SK-N-SH treated with all-trans-retinoic acid at 6 μM for 48 hours (cell line): Measurements from ENCODE around the gene ALG13.

ENCODE experiments used
- ATAC-seq: fragments of 200-7000 bp; cut with Tn5 transposase; 3 replicates; pipeline ENCODE4 v1.9.1; 2020; ENCODE audit warnings: mild to moderate bottlenecking, moderate library complexity
- ARNTL ChIP-seq: fragments of 450-650 bp; formaldehyde crosslinking; IDR thresholded peaks from 2 replicates; pipeline ENCODE4 v1.5.0; 2020; ENCODE audit warnings: low read depth, mild to moderate bottlenecking, moderate library complexity, borderline replicate concordance
- CREB5 ChIP-seq: fragments of 250-450 bp; sonication (Bioruptor Pico); IDR thresholded peaks from 2 replicates; pipeline ENCODE4 v1.5.1; 2020; ENCODE audit warnings: low read depth, mild to moderate bottlenecking, moderate library complexity
- CSDC2 ChIP-seq: fragments of 250-450 bp; sonication (Bioruptor Pico); IDR thresholded peaks from 2 replicates; pipeline ENCODE4 v1.5.0; 2020; ENCODE audit warnings: mild to moderate bottlenecking, moderate library complexity
- ESRRG ChIP-seq: fragments of 250-450 bp; sonication (Bioruptor Pico); IDR thresholded peaks from 2 replicates; pipeline ENCODE4 v1.6.1; 2021; ENCODE audit warnings: mild to moderate bottlenecking
- GLIS3 ChIP-seq: fragments of 250-450 bp; sonication (Bioruptor Pico); IDR thresholded peaks from 2 replicates; pipeline ENCODE4 v1.5.0; 2020; ENCODE audit warnings: mild to moderate bottlenecking, moderate library complexity
- ISL1 ChIP-seq: fragments of 250-450 bp; sonication (Bioruptor Pico); IDR thresholded peaks from 2 replicates; pipeline ENCODE4 v2.1.2; 2022; ENCODE audit warnings: mild to moderate bottlenecking, moderate library complexity
- OSR1 ChIP-seq: fragments of 250-450 bp; sonication (Bioruptor Pico); IDR thresholded peaks from 2 replicates; pipeline ENCODE4 v1.8.0; 2022; ENCODE audit warnings: moderate library complexity, mild to moderate bottlenecking, inconsistent platforms
- PPARA ChIP-seq: fragments of 250-450 bp; sonication (Bioruptor Pico); IDR thresholded peaks from 2 replicates; pipeline ENCODE4 v1.5.0; 2020; ENCODE audit warnings: mild to moderate bottlenecking, borderline replicate concordance
- RARB ChIP-seq: fragments of 250-450 bp; sonication (Bioruptor Pico); IDR thresholded peaks from 2 replicates; pipeline ENCODE4 v1.8.0; 2021; ENCODE audit warnings: mild to moderate bottlenecking, moderate library complexity
- SNAI2 ChIP-seq: fragments of 250-450 bp; sonication (Bioruptor Pico); IDR thresholded peaks from 2 replicates; pipeline ENCODE4 v1.5.0; 2020; ENCODE audit warnings: mild to moderate bottlenecking, moderate library complexity
- TCF4 ChIP-seq: fragments of 250-450 bp; sonication (Bioruptor Pico); IDR thresholded peaks from 2 replicates; pipeline ENCODE4 v1.8.0; 2021; ENCODE audit warnings: mild to moderate bottlenecking, moderate library complexity, borderline replicate concordance
- TOX ChIP-seq: fragments of 250-450 bp; sonication (Bioruptor Pico); IDR thresholded peaks from 2 replicates; pipeline ENCODE4 v1.8.0; 2021; ENCODE audit warnings: mild to moderate bottlenecking, moderate library complexity, borderline replicate concordance
- TSHZ2 ChIP-seq: fragments of 250-450 bp; sonication (Bioruptor Pico); IDR thresholded peaks from 2 replicates; pipeline ENCODE4 v1.5.0; 2020; ENCODE audit warnings: mild to moderate bottlenecking, moderate library complexity
- ZC3H10 ChIP-seq: fragments of 250-450 bp; sonication (Bioruptor Pico); IDR thresholded peaks from 2 replicates; pipeline ENCODE4 v1.5.1; 2021; ENCODE audit warnings: mild to moderate bottlenecking, moderate library complexity
- ZFP3 ChIP-seq: fragments of 250-450 bp; sonication (Bioruptor Pico); IDR thresholded peaks from 2 replicates; pipeline ENCODE4 v1.5.0; 2020; ENCODE audit warnings: mild to moderate bottlenecking, moderate library complexity
- ZFP30 ChIP-seq: fragments of 450-650 bp; formaldehyde crosslinking; IDR thresholded peaks from 2 replicates; pipeline ENCODE4 v1.5.0; 2022; ENCODE audit warnings: mild to moderate bottlenecking, moderate library complexity
- ZNF565 ChIP-seq: fragments of 450-650 bp; formaldehyde crosslinking; conservative IDR thresholded peaks from 2 replicates; pipeline ENCODE4 v1.5.0; 2020; ENCODE audit warnings: low read depth, mild to moderate bottlenecking, moderate library complexity
- ZNF70 ChIP-seq: fragments of 450-650 bp; formaldehyde crosslinking; IDR thresholded peaks from 2 replicates; pipeline ENCODE4 v1.5.0; 2020; ENCODE audit warnings: mild to moderate bottlenecking, moderate library complexity
- ZNF8 ChIP-seq: fragments of 450-650 bp; formaldehyde crosslinking; IDR thresholded peaks from 2 replicates; pipeline ENCODE4 v1.5.0; 2020; ENCODE audit warnings: mild to moderate bottlenecking, moderate library complexity
- TF ChIP-seq, protein P1 (sequence below): fragments of 250-450 bp; sonication (Bioruptor Pico); IDR thresholded peaks from 2 replicates; pipeline ENCODE4 v1.5.1; 2021; ENCODE audit warnings: mild to moderate bottlenecking, moderate library complexity
- TF ChIP-seq, protein P2 (sequence below): fragments of 250-450 bp; sonication (Bioruptor Pico); IDR thresholded peaks from 2 replicates; pipeline ENCODE4 v1.8.0; 2020; ENCODE audit warnings: mild to moderate bottlenecking, moderate library complexity, borderline replicate concordance

ALG13 gene

DNA sequence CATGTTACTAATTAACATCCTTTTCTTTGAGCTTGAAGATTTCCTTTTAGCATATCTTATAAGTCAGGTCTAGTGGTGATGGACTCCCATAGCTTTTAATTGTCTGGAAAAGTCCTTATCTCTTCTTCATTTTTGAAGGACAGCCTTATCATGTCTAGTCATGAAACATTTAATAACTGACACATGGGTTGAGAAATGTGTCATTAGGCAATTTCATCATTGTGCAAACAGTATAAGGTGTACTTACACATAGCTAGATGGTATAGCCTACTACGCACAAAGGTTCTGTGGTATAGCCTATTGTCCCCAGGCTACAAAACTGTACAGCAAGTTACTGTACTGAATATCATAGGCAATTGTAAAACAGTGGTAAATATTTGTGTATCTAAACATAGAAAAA, 34.5 kb upstream of the ALG13 start (continued):
- TF ChIP-seq ESRRG (CRISPR knock-in tag): no peak

GRCh38 chrX:111648802-111649201, 32.2 kb upstream of the ALG13 start:
- ATAC-seq: no peak
- TF ChIP-seq GLIS3 (CRISPR knock-in tag) (no peak), TOX (CRISPR knock-in tag) (no peak), ARNTL (CRISPR knock-in tag) (no peak), TSHZ2 (CRISPR knock-in tag) (no peak), ISL1 (no peak), TCF4 (no peak)

- TF ChIP-seq SNAI2 (CRISPR knock-in tag) (no peak), TOX (CRISPR knock-in tag) (no peak), OSR1 (CRISPR knock-in tag) (no peak), ISL1 (no peak), ZC3H10 (CRISPR knock-in tag) (no peak), PPARA (CRISPR knock-in tag) (no peak), RARB (no peak), ARNTL (CRISPR knock-in tag) (no peak)
- TF ChIP-seq, protein P1, sequence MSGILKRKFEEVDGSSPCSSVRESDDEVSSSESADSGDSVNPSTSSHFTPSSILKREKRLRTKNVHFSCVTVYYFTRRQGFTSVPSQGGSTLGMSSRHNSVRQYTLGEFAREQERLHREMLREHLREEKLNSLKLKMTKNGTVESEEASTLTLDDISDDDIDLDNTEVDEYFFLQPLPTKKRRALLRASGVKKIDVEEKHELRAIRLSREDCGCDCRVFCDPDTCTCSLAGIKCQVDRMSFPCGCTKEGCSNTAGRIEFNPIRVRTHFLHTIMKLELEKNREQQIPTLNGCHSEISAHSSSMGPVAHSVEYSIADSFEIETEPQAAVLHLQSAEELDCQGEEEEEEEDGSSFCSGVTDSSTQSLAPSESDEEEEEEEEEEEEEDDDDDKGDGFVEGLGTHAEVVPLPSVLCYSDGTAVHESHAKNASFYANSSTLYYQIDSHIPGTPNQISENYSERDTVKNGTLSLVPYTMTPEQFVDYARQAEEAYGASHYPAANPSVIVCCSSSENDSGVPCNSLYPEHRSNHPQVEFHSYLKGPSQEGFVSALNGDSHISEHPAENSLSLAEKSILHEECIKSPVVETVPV: no peak
- TF ChIP-seq, protein P2, sequence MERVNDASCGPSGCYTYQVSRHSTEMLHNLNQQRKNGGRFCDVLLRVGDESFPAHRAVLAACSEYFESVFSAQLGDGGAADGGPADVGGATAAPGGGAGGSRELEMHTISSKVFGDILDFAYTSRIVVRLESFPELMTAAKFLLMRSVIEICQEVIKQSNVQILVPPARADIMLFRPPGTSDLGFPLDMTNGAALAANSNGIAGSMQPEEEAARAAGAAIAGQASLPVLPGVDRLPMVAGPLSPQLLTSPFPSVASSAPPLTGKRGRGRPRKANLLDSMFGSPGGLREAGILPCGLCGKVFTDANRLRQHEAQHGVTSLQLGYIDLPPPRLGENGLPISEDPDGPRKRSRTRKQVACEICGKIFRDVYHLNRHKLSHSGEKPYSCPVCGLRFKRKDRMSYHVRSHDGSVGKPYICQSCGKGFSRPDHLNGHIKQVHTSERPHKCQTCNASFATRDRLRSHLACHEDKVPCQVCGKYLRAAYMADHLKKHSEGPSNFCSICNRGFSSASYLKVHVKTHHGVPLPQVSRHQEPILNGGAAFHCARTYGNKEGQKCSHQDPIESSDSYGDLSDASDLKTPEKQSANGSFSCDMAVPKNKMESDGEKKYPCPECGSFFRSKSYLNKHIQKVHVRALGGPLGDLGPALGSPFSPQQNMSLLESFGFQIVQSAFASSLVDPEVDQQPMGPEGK (CRISPR knock-in tag): no peak
- ATAC-seq: no peak
Observed at GRCh38 chrX:111649638-111650037, 31.3 kb upstream of the ALG13 start.

DNA sequence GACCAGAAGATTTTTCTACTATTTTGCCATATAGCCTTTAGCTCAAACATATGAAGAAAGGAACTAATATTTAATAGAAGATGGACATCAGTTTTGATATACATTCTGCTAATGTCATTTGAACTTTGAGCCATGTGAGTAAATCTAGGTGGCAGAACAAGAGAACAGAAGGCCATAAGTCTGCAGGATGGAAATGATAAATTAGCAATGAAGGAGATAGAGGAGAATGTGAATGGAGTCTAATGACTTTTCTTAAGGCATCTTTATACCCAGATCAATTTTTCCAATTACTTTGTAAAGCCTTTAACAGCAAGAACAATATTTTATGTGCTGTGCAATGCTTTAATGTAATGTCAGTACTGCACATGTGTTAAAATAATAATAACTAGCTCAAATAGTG, 30.1 kb upstream of the ALG13 start:
- no peak for TF ChIP-seq ZFP30 (CRISPR knock-in tag)
- TF ChIP-seq, all 23 proteins: peak for 0
- no peak for ATAC-seq

DNA sequence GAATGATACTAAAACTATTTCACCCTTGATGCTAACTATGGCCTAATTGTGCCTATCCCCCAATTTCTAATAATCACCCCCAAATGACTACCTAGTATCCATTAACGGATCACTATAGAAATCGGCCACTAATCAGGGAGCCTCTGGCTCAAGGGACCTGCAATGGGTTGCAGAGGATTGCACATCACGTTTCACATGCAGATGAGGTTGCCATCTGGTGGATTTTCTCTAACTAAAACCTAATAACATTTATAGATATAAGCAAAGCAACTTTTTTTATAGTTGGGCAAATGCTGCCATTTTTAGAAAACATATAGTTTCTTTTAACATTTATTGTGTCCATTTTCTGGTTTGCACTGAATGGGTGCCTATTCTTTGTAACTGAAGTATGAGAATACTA, 28.3 kb upstream of the ALG13 start:
- no peak for ATAC-seq
- TF ChIP-seq ZNF565 (CRISPR knock-in tag) (no peak), ZNF8 (CRISPR knock-in tag) (no peak), SNAI2 (CRISPR knock-in tag) (no peak), TOX (CRISPR knock-in tag) (no peak), ISL1 (no peak), CSDC2 (CRISPR knock-in tag) (no peak), CREB5 (no peak), ZFP30 (CRISPR knock-in tag) (no peak), GLIS3 (CRISPR knock-in tag) (no peak), ZFP3 (CRISPR knock-in tag) (no peak), ZC3H10 (CRISPR knock-in tag) (no peak), PPARA (CRISPR knock-in tag) (no peak), ARNTL (CRISPR knock-in tag) (no peak), ZNF70 (CRISPR knock-in tag) (no peak), RARB (no peak), OSR1 (CRISPR knock-in tag) (no peak)
- TF ChIP-seq, protein P1: no peak
- TF ChIP-seq, protein P2 (CRISPR knock-in tag): no peak
